Ectodermal cell (in vitro differentiated cells): ENCODE data around the gene GSTA2.
"Not testable (repeated sequence)": the region's sequence is repeated elsewhere in the genome, so short reads cannot be mapped to it uniquely, and the experiment has no call there.

Experiments used
- H3K27ac ChIP-seq: 2 replicates; pipeline ENCODE4 v1.7.0; 2013; ENCODE audit warnings: mild to moderate bottlenecking, low read depth, low read length; ENCODE audit not compliant: insufficient read depth, poor library complexity, severe bottlenecking
- H3K27me3 ChIP-seq: 2 replicates; pipeline ENCODE4 v1.7.0; 2013; ENCODE audit warnings: mild to moderate bottlenecking, low read length; ENCODE audit not compliant: insufficient read depth, control insufficient read depth, poor library complexity, severe bottlenecking
- H3K36me3 ChIP-seq: one replicate; pipeline ENCODE4 v1.7.0; 2013; ENCODE audit warnings: low read length; ENCODE audit not compliant: control insufficient read depth, insufficient read depth
- H3K4me1 ChIP-seq: one replicate; pipeline ENCODE4 v1.7.0; 2013; ENCODE audit warnings: low read length; ENCODE audit not compliant: control insufficient read depth, insufficient read depth
- H3K4me3 ChIP-seq: 2 replicates; pipeline ENCODE4 v1.7.0; 2013; ENCODE audit warnings: low read depth, low read length, control low read depth; ENCODE audit not compliant: insufficient read depth
- H3K9me3 ChIP-seq: 2 replicates; pipeline ENCODE4 v1.7.0; 2013; ENCODE audit warnings: mild to moderate bottlenecking, low read length, moderate library complexity; ENCODE audit not compliant: control insufficient read depth
- WGBS, 2 experiments: methylation state at CpG; one replicate each; pipeline ENCODE4 v1.1.7; 2013; ENCODE audit warnings: missing lambda C conversion rate in 2 of 2; 5-methylcytosine and 5-hydroxymethylcytosine counted together

The GSTA2 gene

GRCh38 chr6:52788478-52788877 lies 25.2 kb upstream of the GSTA2 start:
- H3K27ac ChIP-seq = no peak overlapping the region
- no peaks in the 10 kb centered on the region for H3K36me3 ChIP-seq
- no peaks in the 10 kb centered on the region for H3K9me3 ChIP-seq
- WGBS, 2 experiments = 93 to 96% methylated on average over 1 to 2 of the region's 3 CpGs
- H3K4me1 ChIP-seq = no peaks in the 10 kb centered on the region
- no peaks in the 10 kb centered on the region for H3K27me3 ChIP-seq
- H3K4me3 ChIP-seq = no peak overlapping the region

- 66 to 95% methylated on average over 1 to 2 of the region's 3 CpGs for WGBS, 2 experiments
- Histone ChIP-seq H3K27me3 (no peaks in the 10 kb centered on the region), H3K4me3 (no peak overlapping the region), H3K27ac (no peak overlapping the region), H3K9me3 (no peaks in the 10 kb centered on the region), H3K36me3 (no peaks in the 10 kb centered on the region), H3K4me1 (no peaks in the 10 kb centered on the region)
Observed at GRCh38 chr6:52787917-52788316, 24.6 kb upstream of the GSTA2 start.

GRCh38 chr6:52786249-52786956 lies 23.1 kb upstream of the GSTA2 start:
- no peaks in the 10 kb centered on the region for H3K9me3 ChIP-seq
- no peaks in the 10 kb centered on the region for H3K4me1 ChIP-seq
- H3K4me3 ChIP-seq = no peak overlapping the region
- H3K36me3 ChIP-seq = no peaks in the 10 kb centered on the region
- H3K27ac ChIP-seq = no peak overlapping the region
- H3K27me3 ChIP-seq = no peaks in the 10 kb centered on the region
- 96% methylated on average over 24 of the region's 24 CpGs for WGBS, 2 experiments

- 85 to 89% methylated on average over 2 of the region's 3 CpGs for WGBS, 2 experiments
- H3K4me3 ChIP-seq, H3K27me3 ChIP-seq, H3K36me3 ChIP-seq, H3K4me1 ChIP-seq, H3K27ac ChIP-seq, H3K9me3 ChIP-seq: not testable (repeated sequence)
Observed at GRCh38 chr6:52782696-52783274, 19.5 kb upstream of the GSTA2 start.

- H3K27ac ChIP-seq, H3K9me3 ChIP-seq, H3K4me3 ChIP-seq, H3K27me3 ChIP-seq, H3K36me3 ChIP-seq, H3K4me1 ChIP-seq: not testable (repeated sequence)
Observed at GRCh38 chr6:52782209-52782608, 18.9 kb upstream of the GSTA2 start.

GRCh38 chr6:52779237-52779636 lies 16.0 kb upstream of the GSTA2 start:
- Histone ChIP-seq H3K4me1 (no peaks in the 10 kb centered on the region), H3K27me3 (no peaks in the 10 kb centered on the region), H3K36me3 (no peaks in the 10 kb centered on the region), H3K27ac (no peak overlapping the region), H3K4me3 (no peak overlapping the region), H3K9me3 (no peaks in the 10 kb centered on the region)
- WGBS, 2 experiments = 88 to 89% methylated on average over 1 of the region's 1 CpG

- H3K4me3 ChIP-seq, H3K9me3 ChIP-seq, H3K4me1 ChIP-seq, H3K27ac ChIP-seq, H3K36me3 ChIP-seq, H3K27me3 ChIP-seq: not testable (repeated sequence)
- WGBS, 2 experiments = 91% methylated on average over 9 of the region's 9 CpGs
Observed at GRCh38 chr6:52776711-52777351, 13.6 kb upstream of the GSTA2 start.

GRCh38 chr6:52769399-52769798 lies 6.1 kb upstream of the GSTA2 start:
- 79 to 94% methylated on average over 2 to 4 of the region's 4 CpGs for WGBS, 2 experiments
- not testable (repeated sequence) for H3K27ac ChIP-seq, H3K9me3 ChIP-seq, H3K27me3 ChIP-seq, H3K4me3 ChIP-seq, H3K4me1 ChIP-seq, H3K36me3 ChIP-seq

GRCh38 chr6:52767658-52768057 lies 4.4 kb upstream of the GSTA2 start:
- not testable (repeated sequence) for H3K9me3 ChIP-seq, H3K27ac ChIP-seq, H3K36me3 ChIP-seq, H3K4me1 ChIP-seq, H3K4me3 ChIP-seq, H3K27me3 ChIP-seq

GRCh38 chr6:52761673-52762491 lies 1.4 kb downstream of the GSTA2 start:
- H3K9me3 ChIP-seq, H3K4me1 ChIP-seq, H3K36me3 ChIP-seq, H3K27me3 ChIP-seq, H3K4me3 ChIP-seq, H3K27ac ChIP-seq: not testable (repeated sequence)
- 89 to 100% methylated on average over 2 to 5 of the region's 7 CpGs for WGBS, 2 experiments
